B cell (primary cell): ENCODE data around the gene SGCD. TPM values are rescaled to one million over a fixed set of nuclear protein-coding genes. Genes with fewer than 3 reads are reported as not detected.

Experiments
- ATAC-seq: fragments of 200-7000 bp; cut with Tn5 transposase; one replicate; pipeline ENCODE4 v1.10.0; 2021; ENCODE audit warnings: low read depth, mild to moderate bottlenecking, moderate number of reproducible peaks, moderate library complexity
- CTCF ChIA-PET: fragments of 350-600 bp; sonication (Branson Sonifier 250); formaldehyde crosslinking; loops from one replicate; lab custom pipeline; 2021; ENCODE audit warnings: antibody characterized with exemption, inconsistent platforms; lab: Charles Lee
- POLR2A ChIA-PET: fragments of 350-600 bp; sonication (Branson Sonifier 250); formaldehyde crosslinking; loops from one replicate; lab custom pipeline; 2021; ENCODE audit warnings: antibody characterized with exemption; lab: Charles Lee
- DNase-seq: peaks from one replicate; pipeline ENCODE4 v3.0.0; 2013
- H2AFZ ChIP-seq: 2 replicates; pipeline ENCODE4 v1.6.1; 2012; ENCODE audit warnings: mild to moderate bottlenecking, low read depth, low read length; ENCODE audit not compliant: insufficient read depth, poor library complexity, severe bottlenecking
- H3K27ac ChIP-seq, 2 donors: 1 replicate in 1 of 2; 2 replicates in 1 of 2; pipeline ENCODE4 v1.5.1; 2012 to 2013; ENCODE audit warnings: low read length in 2 of 2, mild to moderate bottlenecking in 2 of 2, moderate library complexity in 1 of 2
- H3K27me3 ChIP-seq, 4 experiments: fragments of 200-600 bp in 1 of 4; sonication (generic) in 1 of 4; replicated peaks in 1 of 4; 1 replicate in 2 of 4; 2 replicates in 2 of 4; pipeline versions ENCODE4 v1.6.1 to v1.7.0; 2013 to 2016; ENCODE audit warnings: low read length in 3 of 4, mild to moderate bottlenecking in 2 of 4, mixed read lengths in 1 of 4, moderate library complexity in 1 of 4; ENCODE audit not compliant: insufficient read depth in 4 of 4, control insufficient read depth in 3 of 4; ENCODE audit errors: control extremely low read depth in 1 of 4
- H3K36me3 ChIP-seq, 2 experiments: replicated peaks in 1 of 2; 1 replicate in 1 of 2; 2 replicates in 1 of 2; pipeline versions ENCODE4 v1.6.1 to v1.7.1; 2013; ENCODE audit warnings: low read length in 1 of 2; ENCODE audit not compliant: insufficient read depth in 2 of 2, control insufficient read depth in 1 of 2; ENCODE audit errors: control extremely low read depth in 1 of 2, extremely low read depth in 1 of 2
- H3K4me1 ChIP-seq, 2 donors: fragments of 200-600 bp in 1 of 2; sonication (generic) in 1 of 2; 1 replicate in 1 of 2; 2 replicates in 1 of 2; pipeline versions ENCODE4 v1.5.1 to v1.6.1; 2013 to 2017; ENCODE audit warnings: low read length in 2 of 2; ENCODE audit not compliant: control insufficient read depth in 2 of 2, insufficient read depth in 2 of 2
- H3K4me2 ChIP-seq: replicated peaks from 2 replicates; pipeline ENCODE3; 2012; ENCODE audit warnings: mild to moderate bottlenecking, low read depth, low read length; ENCODE audit not compliant: poor library complexity, severe bottlenecking
- H3K4me3 ChIP-seq, 5 experiments: fragments of 200-600 bp in 1 of 5; sonication (generic) in 1 of 5; 1 replicate in 3 of 5; 2 replicates in 2 of 5; pipeline versions ENCODE4 v1.5.1 to v1.7.0; 2011 to 2016; ENCODE audit warnings: low read length in 4 of 5, mild to moderate bottlenecking in 4 of 5, low read depth in 2 of 5, control low read depth in 1 of 5, moderate library complexity in 1 of 5; ENCODE audit not compliant: insufficient read depth in 1 of 5; ENCODE audit errors: control extremely low read depth in 1 of 5, extremely low read depth in 1 of 5
- H3K79me2 ChIP-seq: fragments of 200-600 bp; sonication (generic); one replicate; pipeline ENCODE4 v1.6.0; 2016; ENCODE audit warnings: low read length; ENCODE audit not compliant: control insufficient read depth, insufficient read depth
- H3K9ac ChIP-seq: fragments of 200-600 bp; sonication (generic); 2 replicates; pipeline ENCODE4 v1.6.1; 2017; ENCODE audit warnings: mild to moderate bottlenecking, low read length, moderate library complexity
- H3K9me3 ChIP-seq, 3 donors: one replicate each; pipeline versions ENCODE4 v1.6.1 to v1.7.1; 2013; ENCODE audit warnings: low read length in 2 of 3; ENCODE audit not compliant: control insufficient read depth in 2 of 3, insufficient read depth in 1 of 3; ENCODE audit errors: control extremely low read depth in 1 of 3
- H4K20me1 ChIP-seq: 2 replicates; pipeline ENCODE4 v1.6.0; 2012; ENCODE audit warnings: mild to moderate bottlenecking, low read length; ENCODE audit not compliant: insufficient read depth, control insufficient read depth, poor library complexity, severe bottlenecking
- H3K27ac Mint-ChIP-seq: one replicate; pipeline ENCODE4 v1.8.0; 2021; ENCODE audit warnings: mixed read lengths
- H3K27me3 Mint-ChIP-seq: one replicate; pipeline ENCODE4 v1.8.0; 2021; ENCODE audit warnings: mixed read lengths
- H3K4me1 Mint-ChIP-seq: one replicate; pipeline ENCODE4 v1.8.0; 2021; ENCODE audit warnings: mixed read lengths
- H3K4me3 Mint-ChIP-seq: one replicate; pipeline ENCODE4 v1.8.0; 2021; ENCODE audit warnings: mixed read lengths
- H3K9me3 Mint-ChIP-seq: one replicate; pipeline ENCODE4 v1.8.0; 2022; ENCODE audit warnings: mixed read lengths; ENCODE audit not compliant: insufficient read depth
- CTCF ChIP-seq: fragments of 200-600 bp; IDR thresholded peaks from one replicate; pipeline ENCODE4 v1.8.0; 2022; ENCODE audit warnings: antibody characterized with exemption, mild to moderate bottlenecking
- EZH2 ChIP-seq: IDR thresholded peaks from 2 replicates; pipeline ENCODE4 v1.6.1; 2012; ENCODE audit warnings: borderline replicate concordance, low read depth, mild to moderate bottlenecking, moderate library complexity, low read length; ENCODE audit not compliant: insufficient read depth, poor library complexity, severe bottlenecking
- WGBS: methylation state at CpG from one replicate; pipeline ENCODE4 v1.1.5; 2013; ENCODE audit warnings: missing lambda C conversion rate; ENCODE audit not compliant: insufficient coverage; 5-methylcytosine and 5-hydroxymethylcytosine counted together
- intact Hi-C: fragments of 100-400 bp; cut with micrococcal nuclease; formaldehyde crosslinking; loops from one replicate; pipeline ENCODE4 v1.10.0; 2022
- polyA plus RNA-seq: library from polyadenylated mRNA; depleted of rRNA; stranded (reverse); fragments of >200 nt; gene quantifications from 2 replicates; pipeline ENCODE4 v1.2.3, GENCODE V29; 2012
- total RNA-seq, 2 donors: library from RNA; stranded (reverse); fragments of 120-200 nt in 1 of 2; gene quantifications; 1 replicate in 1 of 2; 2 replicates in 1 of 2; pipeline versions ENCODE4 v1.2.3 to v1.2.4, GENCODE V29; 2013 to 2022

The SGCD gene
- total and polyA plus RNA-seq, 2 donors (not counting 1 experiment from before 2014, with no cell fraction given) = not detected

GRCh38 chr5:156529892-156530291 lies 202.9 kb downstream of the SGCD start:
- no peaks in the 10 kb centered on the region for H3K4me1 ChIP-seq
- TF ChIP-seq EZH2 (no peak), CTCF (no peak)
- H2AFZ ChIP-seq = no peak overlapping the region
- no peak overlapping the region for H3K9ac ChIP-seq
- Mint-ChIP-seq H3K27ac (no peak overlapping the region), H3K27me3 (no peaks in the 10 kb centered on the region), H3K4me1 (no peaks in the 10 kb centered on the region), H3K9me3 (no peaks in the 10 kb centered on the region), H3K4me3 (no peak overlapping the region)
- POLR2A ChIA-PET = no interaction called here
- ATAC-seq (no peak), DNase-seq (no peak)
- intact Hi-C loops = no loop called here
- no peaks in the 10 kb centered on the region for H3K36me3 ChIP-seq
- peaks cover 0 to 3% (median 0%) of the 10 kb centered on the region in 3 donors for H3K9me3 ChIP-seq
- no CpG with 5 or more reads among the region's 1 CpG for WGBS
- no peaks in the 10 kb centered on the region for H3K79me2 ChIP-seq
- no peaks in the 10 kb centered on the region for H3K27me3 ChIP-seq
- no peak overlapping the region for H3K27ac ChIP-seq
- no peak overlapping the region for H3K4me3 ChIP-seq
- CTCF ChIA-PET = no interaction called here
- no peak overlapping the region for H3K4me2 ChIP-seq
- H4K20me1 ChIP-seq = no peaks in the 10 kb centered on the region

- Histone ChIP-seq H4K20me1 (no peaks in the 10 kb centered on the region), H3K4me1 (no peaks in the 10 kb centered on the region), H3K36me3 (no peaks in the 10 kb centered on the region), H3K79me2 (no peaks in the 10 kb centered on the region), H2AFZ (no peak overlapping the region), H3K4me3 (no peak overlapping the region), H3K9ac (no peak overlapping the region), H3K27ac (no peak overlapping the region), H3K4me2 (no peak overlapping the region), H3K27me3 (no peaks in the 10 kb centered on the region), H3K9me3 (peaks cover 0 to 3% (median 0%) of the 10 kb centered on the region in 3 donors)
- intact Hi-C loops = no loop called here
- CTCF ChIA-PET = no interaction called here
- H3K27ac Mint-ChIP-seq = no peak overlapping the region
- no peak overlapping the region for H3K4me3 Mint-ChIP-seq
- no CpG with 5 or more reads among the region's 2 CpGs for WGBS
- ATAC-seq (no peak), DNase-seq (no peak)
- no peaks in the 10 kb centered on the region for H3K4me1 Mint-ChIP-seq
- no peaks in the 10 kb centered on the region for H3K9me3 Mint-ChIP-seq
- peaks cover 2% of the 10 kb centered on the region for H3K27me3 Mint-ChIP-seq
- POLR2A ChIA-PET = no interaction called here
- TF ChIP-seq EZH2 (no peak), CTCF (no peak)
Observed at GRCh38 chr5:156531199-156531598, 204.2 kb downstream of the SGCD start.
